Tibial nerve (tissue), 4 donors: Measurements from ENCODE around the gene STRADB. TPM values are rescaled to one million over a fixed set of nuclear protein-coding genes. Genes with fewer than 3 reads are reported as not detected.
A peak's percentile ranks its signal among the peaks of the same experiment; 100 is the strongest.
"Not testable (repeated sequence)": the region's sequence is repeated elsewhere in the genome, so short reads cannot be mapped to it uniquely, and the experiment has no call there.

Source experiments
- DNase-seq, 2 donors: peaks; one replicate each; pipeline ENCODE4 v3.0.0-alpha.2; 2019; ENCODE audit warnings: low spot score in 2 of 2
- H3K27ac ChIP-seq, 4 donors: fragments of 200-600 bp; sonication (generic) in 3 of 4; one replicate each; pipeline ENCODE4 v1.5.1; 2017 to 2019; ENCODE audit warnings: mild to moderate bottlenecking in 1 of 4
- H3K27me3 ChIP-seq, 2 donors: fragments of 200-600 bp; sonication (generic) in 1 of 2; one replicate each; pipeline versions ENCODE4 v1.5.1 to v1.6.0; 2017 to 2019
- H3K36me3 ChIP-seq, 3 donors: fragments of 200-600 bp; sonication (generic); one replicate each; pipeline ENCODE4 v1.5.1; 2018 to 2019
- H3K4me1 ChIP-seq, 4 donors: fragments of 200-600 bp; sonication (generic) in 3 of 4; one replicate each; pipeline ENCODE4 v1.5.1; 2017 to 2019
- H3K4me3 ChIP-seq, 4 donors: fragments of 200-600 bp; sonication (generic) in 3 of 4; one replicate each; pipeline ENCODE4 v1.5.1; 2017 to 2019; ENCODE audit warnings: mild to moderate bottlenecking in 1 of 4, moderate library complexity in 1 of 4
- H3K9me3 ChIP-seq, 4 donors: fragments of 200-600 bp; sonication (generic) in 3 of 4; one replicate each; pipeline ENCODE4 v1.5.1; 2017 to 2019
- EP300 ChIP-seq, 2 donors: sonication (generic); formaldehyde crosslinking; IDR thresholded peaks; one replicate each; pipeline ENCODE4 v1.6.1; 2017; ENCODE audit warnings: antibody characterized with exemption in 2 of 2, mild to moderate bottlenecking in 1 of 2
- POLR2A ChIP-seq, 2 donors: fragments of 450-650 bp; IDR thresholded peaks; one replicate each; pipeline ENCODE4 v1.6.1; 2017; ENCODE audit warnings: antibody characterized with exemption in 2 of 2, mild to moderate bottlenecking in 2 of 2, moderate library complexity in 2 of 2
- WGBS, 2 donors: methylation state at CpG; one replicate each; pipeline ENCODE4 v1.1.5; 2018; 5-methylcytosine and 5-hydroxymethylcytosine counted together
- total RNA-seq, 4 donors: library from RNA; depleted of rRNA; stranded (reverse); fragments of >200 nt; gene quantifications; one replicate each; pipeline ENCODE4 v1.1.0, GENCODE V29; 2016
- TF ChIP-seq, protein P1 (sequence below), 5 experiments: fragments of 200-600 bp in 3 of 5; fragments of 450-650 bp in 2 of 5; sonication (generic) in 3 of 5; IDR thresholded peaks; one replicate each; pipeline ENCODE4 v1.5.1; 2016 to 2019; ENCODE audit warnings: antibody characterized with exemption in 5 of 5, mild to moderate bottlenecking in 3 of 5, moderate library complexity in 2 of 5

STRADB gene
- total RNA-seq, 4 donors from 2014 or later = 12.6 to 24.9 (median 20.0) TPM

DNA sequence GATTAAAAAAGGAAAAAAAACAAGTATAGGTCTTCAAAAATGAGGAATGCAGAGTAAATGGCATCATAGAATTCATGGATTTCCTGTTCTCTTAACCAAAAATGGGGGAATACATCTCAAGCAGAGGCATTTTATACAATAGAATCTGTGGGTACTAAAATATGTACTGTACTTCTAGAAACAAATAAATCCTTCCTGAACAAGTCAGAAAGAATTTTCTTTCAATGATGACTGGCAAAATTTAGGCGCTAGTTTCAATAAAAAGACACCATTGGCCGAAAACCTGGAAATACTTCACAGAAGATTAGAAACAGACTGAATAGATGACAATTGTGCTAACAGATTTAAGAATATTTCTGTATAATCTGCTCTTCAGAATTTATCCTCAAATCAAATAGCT, 15.4 kb upstream of the STRADB start:
- Histone ChIP-seq H3K27ac (no peak overlapping the region), H3K4me1 (peaks cover 0 to 36% (median 16%) of the 10 kb centered on the region in 4 donors), H3K36me3 (no peaks in the 10 kb centered on the region), H3K9me3 (no peaks in the 10 kb centered on the region), H3K4me3 (no peak overlapping the region), H3K27me3 (no peaks in the 10 kb centered on the region)
- DNase-seq = no peak
- WGBS, 2 donors = 91 to 92% methylated on average over 2 of the region's 2 CpGs
- TF ChIP-seq, protein P1, sequence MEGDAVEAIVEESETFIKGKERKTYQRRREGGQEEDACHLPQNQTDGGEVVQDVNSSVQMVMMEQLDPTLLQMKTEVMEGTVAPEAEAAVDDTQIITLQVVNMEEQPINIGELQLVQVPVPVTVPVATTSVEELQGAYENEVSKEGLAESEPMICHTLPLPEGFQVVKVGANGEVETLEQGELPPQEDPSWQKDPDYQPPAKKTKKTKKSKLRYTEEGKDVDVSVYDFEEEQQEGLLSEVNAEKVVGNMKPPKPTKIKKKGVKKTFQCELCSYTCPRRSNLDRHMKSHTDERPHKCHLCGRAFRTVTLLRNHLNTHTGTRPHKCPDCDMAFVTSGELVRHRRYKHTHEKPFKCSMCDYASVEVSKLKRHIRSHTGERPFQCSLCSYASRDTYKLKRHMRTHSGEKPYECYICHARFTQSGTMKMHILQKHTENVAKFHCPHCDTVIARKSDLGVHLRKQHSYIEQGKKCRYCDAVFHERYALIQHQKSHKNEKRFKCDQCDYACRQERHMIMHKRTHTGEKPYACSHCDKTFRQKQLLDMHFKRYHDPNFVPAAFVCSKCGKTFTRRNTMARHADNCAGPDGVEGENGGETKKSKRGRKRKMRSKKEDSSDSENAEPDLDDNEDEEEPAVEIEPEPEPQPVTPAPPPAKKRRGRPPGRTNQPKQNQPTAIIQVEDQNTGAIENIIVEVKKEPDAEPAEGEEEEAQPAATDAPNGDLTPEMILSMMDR (IDR thresholded peaks at IDR 0.05) = no peak
- no peak for TF ChIP-seq EP300 (IDR thresholded peaks at IDR 0.05)
- TF ChIP-seq POLR2A (IDR thresholded peaks at IDR 0.05) = no peak

DNA sequence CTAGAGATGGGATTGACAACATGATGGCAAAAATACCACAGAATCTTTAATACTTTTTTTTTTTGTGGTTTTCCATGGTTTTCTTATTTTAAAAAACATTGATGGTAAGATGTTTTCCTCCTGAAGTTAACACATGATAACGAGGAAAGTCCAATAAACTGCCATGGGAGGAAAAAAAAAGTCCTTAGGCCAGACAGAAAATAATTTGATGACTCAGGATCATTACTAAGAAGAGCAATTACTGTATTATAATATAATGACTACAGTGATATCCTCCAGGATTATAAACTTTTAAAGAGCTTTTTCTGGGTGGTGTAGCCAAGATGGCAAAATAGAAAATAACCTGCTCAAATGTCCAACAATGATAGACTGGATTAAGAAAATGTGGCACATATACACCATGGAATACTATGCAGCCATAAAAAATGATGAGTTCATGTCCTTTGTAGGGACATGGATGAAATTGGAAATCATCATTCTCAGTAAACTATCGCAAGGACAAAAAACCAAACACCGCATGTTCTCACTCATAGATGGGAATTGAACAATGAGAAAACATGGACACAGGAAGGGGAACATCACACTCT, 12.1 kb upstream of the STRADB start:
- H3K27me3 ChIP-seq, H3K36me3 ChIP-seq, H3K4me3 ChIP-seq, H3K27ac ChIP-seq, DNase-seq, H3K9me3 ChIP-seq: not testable (repeated sequence)
- H3K4me1 ChIP-seq = peaks cover 0 to 17% (median 11%) of the 10 kb centered on the region in 4 donors
- WGBS, 2 donors = 89 to 93% methylated on average over 1 to 3 of the region's 3 CpGs

DNA sequence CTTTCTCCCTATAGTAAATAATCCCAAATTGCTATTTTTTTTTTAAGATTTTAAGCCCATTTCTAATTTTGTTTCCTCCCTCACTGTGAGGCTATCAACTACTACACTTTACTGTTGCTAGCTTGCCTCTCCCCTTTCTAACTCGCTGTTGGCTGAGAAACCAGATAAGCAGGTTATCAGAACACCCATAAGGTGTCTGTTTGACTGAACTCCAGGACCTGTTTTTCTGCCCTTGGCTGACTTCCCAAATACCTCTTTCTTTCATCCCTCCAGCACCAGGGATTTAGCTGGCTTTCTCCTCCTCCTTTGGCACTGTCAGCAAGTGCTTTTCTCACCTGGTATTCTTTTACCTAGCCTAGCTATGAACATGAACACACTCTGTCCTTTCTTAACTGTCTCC, 11.4 kb upstream of the STRADB start:
- Histone ChIP-seq H3K4me1 (peaks cover 0 to 17% (median 13%) of the 10 kb centered on the region in 4 donors), H3K36me3 (no peaks in the 10 kb centered on the region), H3K9me3 (no peaks in the 10 kb centered on the region), H3K27me3 (no peaks in the 10 kb centered on the region), H3K27ac (no peak overlapping the region), H3K4me3 (no peak overlapping the region)
- no peak for DNase-seq
- 67 to 71% methylated on average over 1 of the region's 1 CpG for whole genome bisulfite sequencing, 2 donors
- TF ChIP-seq, protein P1 (IDR thresholded peaks at IDR 0.05) = no peak
- TF ChIP-seq EP300 (IDR thresholded peaks at IDR 0.05) (no peak), POLR2A (IDR thresholded peaks at IDR 0.05) (no peak)

DNA sequence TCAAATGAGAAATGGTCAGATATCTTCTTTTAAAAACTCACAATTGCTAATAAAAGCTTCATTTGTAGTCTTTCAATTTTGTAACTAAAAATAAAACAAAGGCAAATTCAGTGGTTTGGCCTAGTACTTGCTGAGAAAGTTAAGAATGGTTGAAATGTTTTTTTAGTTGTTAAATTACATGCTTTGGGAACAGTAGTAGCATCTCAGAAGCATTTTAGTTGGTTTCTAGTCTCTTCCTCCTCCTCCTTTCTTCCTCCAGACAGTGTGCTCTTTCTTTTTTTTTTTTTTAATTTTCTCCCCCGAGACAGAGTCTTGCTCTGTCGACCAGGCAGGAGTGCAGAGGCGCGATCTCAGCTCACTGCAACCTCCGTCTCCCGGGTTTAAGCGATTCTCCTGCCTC, 10.1 kb upstream of the STRADB start:
- DNase-seq = no peak
- H3K27me3 ChIP-seq = no peaks in the 10 kb centered on the region
- 33 to 48% methylated on average over 7 of the region's 7 CpGs for WGBS, 2 donors
- no peaks in the 10 kb centered on the region for H3K9me3 ChIP-seq
- H3K4me1 ChIP-seq = peaks cover 0 to 19% (median 13%) of the 10 kb centered on the region in 4 donors
- no peak overlapping the region for H3K4me3 ChIP-seq
- peak overlapping the region in 1 of 4 donors; percentile 22 for H3K27ac ChIP-seq
- no peak for TF ChIP-seq POLR2A (IDR thresholded peaks at IDR 0.05)
- no peak for TF ChIP-seq EP300 (IDR thresholded peaks at IDR 0.05)
- TF ChIP-seq, protein P1 (IDR thresholded peaks at IDR 0.05) = no peak
- H3K36me3 ChIP-seq = no peaks in the 10 kb centered on the region

DNA sequence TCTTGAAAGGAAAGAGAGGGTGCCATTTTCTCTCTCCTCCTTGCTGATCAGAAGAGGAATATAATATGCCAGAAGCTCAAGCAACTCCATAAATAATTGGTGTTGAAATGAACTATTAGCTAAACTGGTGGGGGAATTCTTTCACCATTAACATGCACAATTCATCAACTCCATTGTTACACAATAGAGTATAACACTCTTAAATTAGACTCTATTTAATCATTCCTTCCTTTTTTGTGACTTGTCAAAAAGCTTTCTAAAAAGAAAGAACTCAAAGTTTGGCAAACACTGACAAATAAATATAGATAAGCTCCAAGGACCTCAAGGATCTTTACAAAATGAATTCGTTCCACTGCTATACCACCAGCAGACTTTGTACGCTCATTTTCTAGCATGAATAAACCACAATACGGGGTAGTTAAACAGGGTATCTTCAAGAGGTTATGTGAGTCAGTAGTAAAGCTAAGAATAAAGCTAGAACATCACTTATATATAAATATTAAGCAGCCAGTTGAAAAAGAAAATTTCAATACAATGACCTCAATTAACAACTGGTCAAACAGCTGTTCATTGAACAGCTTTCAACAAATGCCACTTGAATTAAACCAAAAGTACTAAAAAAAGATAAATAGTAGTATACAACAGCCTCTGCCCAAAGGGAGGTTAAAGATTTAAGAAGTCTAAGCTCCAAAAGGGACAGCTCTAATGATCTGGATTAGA, 6.6 kb upstream of the STRADB start:
- 89 to 90% methylated on average over 3 of the region's 3 CpGs for WGBS, 2 donors
- TF ChIP-seq, protein P1 (IDR thresholded peaks at IDR 0.05) = no peak
- no peak for TF ChIP-seq POLR2A (IDR thresholded peaks at IDR 0.05)
- TF ChIP-seq EP300 (IDR thresholded peaks at IDR 0.05) = no peak
- no peaks in the 10 kb centered on the region for H3K27me3 ChIP-seq
- H3K4me1 ChIP-seq = peaks cover 0 to 39% (median 16%) of the 10 kb centered on the region in 4 donors
- H3K9me3 ChIP-seq = no peaks in the 10 kb centered on the region
- no peak overlapping the region for H3K27ac ChIP-seq
- no peak overlapping the region for H3K4me3 ChIP-seq
- no peaks in the 10 kb centered on the region for H3K36me3 ChIP-seq
- DNase-seq = no peak
